ENCODE measurements around the gene SGTB. TPM values are rescaled to one million over a fixed set of nuclear protein-coding genes. Genes with fewer than 3 reads are reported as not detected.

The SGTB gene
- total RNA-seq, 2 donors from 2014 or later, result 3.1 to 3.6 TPM

DNA sequence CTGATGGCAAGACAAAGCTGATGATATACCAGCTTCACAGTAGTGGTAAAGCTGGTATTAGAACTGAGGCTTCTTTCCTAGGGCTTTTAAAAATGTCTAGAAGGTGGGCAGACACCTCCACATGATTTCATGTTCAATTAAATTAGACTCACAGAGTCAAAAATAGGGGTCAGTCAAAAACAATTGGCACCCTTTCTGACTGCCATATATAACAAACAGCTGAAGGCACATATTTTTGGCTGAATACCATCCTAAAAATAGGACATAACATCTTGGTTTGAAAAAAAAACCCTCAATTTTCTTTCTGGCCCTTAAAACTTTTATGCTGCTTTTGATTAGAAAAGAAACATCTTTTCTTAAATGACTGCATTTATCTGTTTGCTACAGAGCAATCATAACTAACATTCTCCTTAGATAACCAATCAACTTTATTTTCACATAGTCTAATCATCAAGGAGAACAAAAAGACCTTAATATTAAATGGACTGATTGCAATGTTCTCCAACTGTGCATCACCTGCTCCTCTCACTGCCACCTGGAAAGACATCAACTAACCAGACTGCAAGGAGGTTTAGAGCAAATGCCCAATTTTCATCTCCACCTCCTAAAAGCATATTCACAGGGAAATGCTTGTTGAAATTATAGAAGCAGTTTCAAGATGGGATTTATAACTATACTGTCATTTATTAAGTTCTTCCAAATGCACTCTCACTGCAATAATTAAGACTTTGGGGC lies 3.2 kb downstream of the SGTB start:
- DNase-seq, result no peak
- Histone ChIP-seq H3K36me3 (replicated peaks in 1 of 2; ENCODE audit: insufficient read depth in 1 of 2, low read depth in 2 of 2) (no peaks in the 10 kb centered on the region), H3K4me1 (peaks cover 14% of the 10 kb centered on the region), H3K27me3 (no peaks in the 10 kb centered on the region), H3K9me3 (no peaks in the 10 kb centered on the region), H3K4me3 (no peak overlapping the region), H3K27ac (no peak overlapping the region)
- no peak for TF ChIP-seq POLR2A (IDR thresholded peaks at IDR 0.05)
- intact Hi-C loops (cut with DNase I), result no loop called here
- ATAC-seq, result no peak

DNA sequence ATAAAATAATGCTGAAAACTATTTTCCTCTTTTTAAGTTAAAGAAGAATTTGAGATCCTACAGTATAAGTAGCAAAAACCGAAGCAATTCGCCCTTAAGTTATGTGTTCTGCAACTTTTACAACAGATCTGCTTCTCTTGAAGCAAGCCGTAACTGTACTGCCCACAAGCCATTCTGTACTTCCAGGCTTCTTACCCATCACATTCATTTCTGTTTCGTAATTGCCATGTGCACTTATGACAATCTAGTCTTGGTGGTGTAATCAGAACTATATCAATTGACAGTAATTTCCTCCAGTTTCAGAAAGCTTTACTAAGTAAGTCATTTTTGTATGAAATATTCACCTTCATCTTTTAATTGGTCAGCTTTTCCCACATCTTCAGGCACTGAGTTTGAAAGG lies 13.8 kb downstream of the SGTB start:
- intact Hi-C loops (cut with DNase I), result no loop called here

DNA sequence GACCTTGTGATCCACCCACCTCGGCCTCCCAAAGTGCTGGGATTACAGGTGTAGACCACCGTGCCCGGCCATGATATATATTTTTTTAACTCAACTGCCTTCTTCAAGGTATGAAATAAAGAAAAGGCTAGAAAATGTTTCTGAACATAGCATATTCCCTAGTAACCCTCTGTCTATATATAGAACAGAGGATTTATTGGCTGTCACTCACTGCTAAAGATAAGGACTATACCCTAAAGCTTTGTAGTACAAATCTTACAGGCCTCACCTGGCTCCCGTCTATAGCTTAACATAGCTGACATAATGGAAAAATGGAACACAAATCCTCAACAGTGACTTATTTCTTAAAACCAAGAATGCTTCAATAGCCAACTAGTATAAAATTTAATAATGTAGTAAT lies 14.2 kb downstream of the SGTB start:
- no peak overlapping the region for H3K27ac ChIP-seq
- TF ChIP-seq, protein P1, sequence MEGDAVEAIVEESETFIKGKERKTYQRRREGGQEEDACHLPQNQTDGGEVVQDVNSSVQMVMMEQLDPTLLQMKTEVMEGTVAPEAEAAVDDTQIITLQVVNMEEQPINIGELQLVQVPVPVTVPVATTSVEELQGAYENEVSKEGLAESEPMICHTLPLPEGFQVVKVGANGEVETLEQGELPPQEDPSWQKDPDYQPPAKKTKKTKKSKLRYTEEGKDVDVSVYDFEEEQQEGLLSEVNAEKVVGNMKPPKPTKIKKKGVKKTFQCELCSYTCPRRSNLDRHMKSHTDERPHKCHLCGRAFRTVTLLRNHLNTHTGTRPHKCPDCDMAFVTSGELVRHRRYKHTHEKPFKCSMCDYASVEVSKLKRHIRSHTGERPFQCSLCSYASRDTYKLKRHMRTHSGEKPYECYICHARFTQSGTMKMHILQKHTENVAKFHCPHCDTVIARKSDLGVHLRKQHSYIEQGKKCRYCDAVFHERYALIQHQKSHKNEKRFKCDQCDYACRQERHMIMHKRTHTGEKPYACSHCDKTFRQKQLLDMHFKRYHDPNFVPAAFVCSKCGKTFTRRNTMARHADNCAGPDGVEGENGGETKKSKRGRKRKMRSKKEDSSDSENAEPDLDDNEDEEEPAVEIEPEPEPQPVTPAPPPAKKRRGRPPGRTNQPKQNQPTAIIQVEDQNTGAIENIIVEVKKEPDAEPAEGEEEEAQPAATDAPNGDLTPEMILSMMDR (IDR thresholded peaks at IDR 0.05), result no peak
- no peak for TF ChIP-seq POLR2A (IDR thresholded peaks at IDR 0.05)
- intact Hi-C loops (cut with DNase I), result no loop called here
- no peaks in the 10 kb centered on the region for H3K36me3 ChIP-seq (replicated peaks in 1 of 2; ENCODE audit: insufficient read depth in 1 of 2, low read depth in 2 of 2)
- H3K27me3 ChIP-seq, result no peaks in the 10 kb centered on the region
- H3K4me1 ChIP-seq, result no peaks in the 10 kb centered on the region
- H3K9me3 ChIP-seq, result no peaks in the 10 kb centered on the region
- WGBS, 2 donors, result 90 to 97% methylated on average over 4 of the region's 4 CpGs
- DNase-seq (no peak), ATAC-seq (no peak)
- no peak overlapping the region for H3K4me3 ChIP-seq

More for the DNA sequence above, 13.8 kb downstream of the SGTB start:
- DNase-seq, result no peak
- H3K27me3 ChIP-seq, result no peaks in the 10 kb centered on the region
- ATAC-seq, result no peak
- TF ChIP-seq, protein P1 (IDR thresholded peaks at IDR 0.05), result no peak
- TF ChIP-seq POLR2A (IDR thresholded peaks at IDR 0.05), result no peak
- WGBS, 2 donors, result 77 to 80% methylated on average over 4 of the region's 4 CpGs
- no peaks in the 10 kb centered on the region for H3K4me1 ChIP-seq
- H3K4me3 ChIP-seq, result no peak overlapping the region
- no peak overlapping the region for H3K27ac ChIP-seq
- H3K36me3 ChIP-seq (replicated peaks in 1 of 2; ENCODE audit: insufficient read depth in 1 of 2, low read depth in 2 of 2), result no peaks in the 10 kb centered on the region
- H3K9me3 ChIP-seq, result no peaks in the 10 kb centered on the region

DNA sequence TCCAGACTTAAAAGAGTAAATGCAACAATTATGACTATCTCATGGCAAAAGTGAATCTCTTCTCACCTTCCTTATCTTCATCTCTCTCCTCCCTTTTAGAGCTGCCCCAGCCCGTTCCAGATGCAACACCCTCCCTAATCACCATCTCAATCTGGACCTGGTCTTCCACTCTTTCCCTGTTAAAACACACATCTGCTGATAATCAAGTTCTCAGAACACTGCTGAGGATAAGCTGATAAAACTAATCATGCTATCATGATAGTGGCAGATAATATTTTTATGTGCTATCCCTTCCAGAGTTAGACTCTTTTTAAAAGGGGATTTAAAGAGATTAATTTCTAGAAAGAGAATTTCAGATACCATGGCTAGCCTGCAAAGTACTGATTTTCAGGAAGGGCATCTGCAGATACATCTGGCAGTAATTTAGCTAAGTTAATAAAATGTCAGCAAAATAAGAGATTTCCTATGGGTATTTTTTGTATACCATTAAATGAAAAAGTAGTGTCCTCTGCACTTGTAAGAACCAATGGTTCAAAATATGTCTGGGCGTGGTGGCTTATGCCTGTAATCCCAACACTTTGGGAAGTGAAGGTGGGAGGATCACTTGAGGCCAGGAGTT lies 17.2 kb downstream of the SGTB start:
- Histone ChIP-seq H3K27ac (no peak overlapping the region), H3K9me3 (no peaks in the 10 kb centered on the region), H3K36me3 (replicated peaks in 1 of 2; ENCODE audit: insufficient read depth in 1 of 2, low read depth in 2 of 2) (no peaks in the 10 kb centered on the region), H3K4me1 (no peaks in the 10 kb centered on the region), H3K4me3 (no peak overlapping the region), H3K27me3 (no peaks in the 10 kb centered on the region)
- no peak for TF ChIP-seq POLR2A (IDR thresholded peaks at IDR 0.05)
- TF ChIP-seq, protein P1 (IDR thresholded peaks at IDR 0.05), result no peak
- DNase-seq, result no peak
- no peak for ATAC-seq
- intact Hi-C loops (cut with DNase I), result no loop called here
- WGBS, 2 donors, result 89 to 91% methylated on average over 2 of the region's 2 CpGs

DNA sequence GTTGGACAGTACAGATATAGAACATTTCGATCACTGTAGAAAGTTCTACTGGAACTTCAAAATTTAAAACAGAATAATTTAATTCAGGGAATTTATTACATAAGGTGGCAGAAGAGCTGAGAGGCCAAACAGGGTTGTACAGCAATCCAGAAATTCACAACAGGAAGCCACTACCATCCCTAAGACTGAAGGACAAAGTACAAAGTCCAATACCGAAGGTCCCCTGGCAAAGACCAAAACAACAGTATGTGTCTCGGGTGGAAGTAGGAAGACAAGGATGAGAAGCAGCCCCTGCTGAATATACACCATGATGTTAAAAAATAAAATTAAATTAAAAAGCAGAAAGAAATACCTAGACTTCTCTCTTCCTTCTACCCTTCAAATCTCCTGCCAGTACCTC lies 19.9 kb downstream of the SGTB start:
- WGBS, 2 donors, result 88 to 91% methylated on average over 3 of the region's 3 CpGs
- no peak for ATAC-seq
- no peak overlapping the region for H3K27ac ChIP-seq
- TF ChIP-seq, protein P1 (IDR thresholded peaks at IDR 0.05), result no peak
- TF ChIP-seq POLR2A (IDR thresholded peaks at IDR 0.05), result no peak
- no peaks in the 10 kb centered on the region for H3K27me3 ChIP-seq
- no peaks in the 10 kb centered on the region for H3K9me3 ChIP-seq
- H3K4me3 ChIP-seq, result no peak overlapping the region
- intact Hi-C loops (cut with DNase I), result no loop called here
- DNase-seq, result no peak
- H3K36me3 ChIP-seq (replicated peaks in 1 of 2; ENCODE audit: insufficient read depth in 1 of 2, low read depth in 2 of 2), result no peaks in the 10 kb centered on the region
- H3K4me1 ChIP-seq, result no peaks in the 10 kb centered on the region

All from body of pancreas (tissue), 4 donors.